Right renal pelvis (tissue), 4 donors: ENCODE results near the gene TNIP3. TPM values are rescaled to one million over a fixed set of nuclear protein-coding genes. Genes with fewer than 3 reads are reported as not detected.

Experiments
- DNase-seq, 4 donors: peaks; one replicate each; pipeline ENCODE4 v3.0.0-alpha.2; 2013; ENCODE audit warnings: low read depth in 4 of 4, low spot score in 3 of 4, missing footprints in 1 of 4
- polyA plus RNA-seq, 4 donors: library from polyadenylated mRNA; unstranded; fragments of 120-200 nt; gene quantifications; one replicate each; pipeline ENCODE4 v1.2.1, GENCODE V29; 2013; ENCODE audit not compliant: insufficient read length in 4 of 4

TNIP3 gene
- polyA plus RNA-seq, 4 donors: 1.5 to 3.0 (median 1.9) TPM

GRCh38 chr4:121094297-121094966, 69.7 kb downstream of the TNIP3 start:
- DNase-seq: no peak

GRCh38 chr4:121093261-121093660, 70.9 kb downstream of the TNIP3 start:
- DNase-seq: no peak

DNA sequence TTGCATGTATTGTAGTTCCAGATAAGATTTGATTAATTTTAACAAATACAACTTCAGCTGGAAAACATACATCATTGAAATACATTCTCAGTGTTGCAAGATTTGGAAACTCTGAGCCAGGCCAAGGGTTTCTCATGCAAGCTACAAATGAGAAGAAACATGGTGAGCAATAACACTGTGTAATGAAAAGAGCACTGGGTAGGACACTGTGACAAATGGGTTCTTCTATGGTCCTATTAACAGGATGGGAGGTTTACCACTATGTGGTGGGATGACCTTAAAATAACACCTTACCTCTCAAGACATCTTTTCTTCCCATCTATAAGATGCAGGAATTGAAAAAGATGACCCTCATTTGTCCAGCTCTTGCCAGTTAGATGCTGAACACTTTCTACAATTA, 72.2 kb downstream of the TNIP3 start:
- no peak for DNase-seq

- DNase-seq: no peak
These were observed 75.3 kb downstream of the TNIP3 start for GRCh38 chr4:121088867-121089266.

Other genes starting within 250 kb of the TNIP3 start
- gene PRDM5, start 241.6 kb downstream of the TNIP3 start, polyA plus RNA-seq: 10 to 100 TPM; 14.2 to 17.9 (median 16.2) TPM
- 10 to 100 TPM; 67.4 to 78.8 (median 68.3) TPM for gene NDNF, start 91.8 kb downstream of the TNIP3 start, polyA plus RNA-seq
- gene QRFPR, start 216.7 kb upstream of the TNIP3 start, polyA plus RNA-seq: 1 to 10 TPM in 3 of 4 donors, under 1 TPM in 1; 0.88 to 2.2 (median 1.6) TPM